CD4-positive, CD25-positive, alpha-beta regulatory T cell (primary cell): ENCODE measurements around the gene EIF4E1B. TPM values are rescaled to one million over a fixed set of nuclear protein-coding genes. Genes with fewer than 3 reads are reported as not detected.
"Not testable (repeated sequence)": the region's sequence is repeated elsewhere in the genome, so short reads cannot be mapped to it uniquely, and the experiment has no call there.

Experiments
- ATAC-seq, 2 donors: fragments of 150-1000 bp; cut with Tn5 transposase; one replicate each; pipeline ENCODE4 v1.10.0; 2021; ENCODE audit warnings: low read depth in 2 of 2, moderate number of reproducible peaks in 2 of 2, moderate library complexity in 1 of 2
- DNase-seq, 3 donors: peaks; one replicate each; pipeline versions ENCODE4 v3.0.0 to v3.0.0-alpha.2; 2012 to 2022; ENCODE audit warnings: mixed read lengths in 1 of 3
- H3K27ac ChIP-seq: one replicate; pipeline ENCODE4 v1.7.0; 2013; ENCODE audit warnings: mild to moderate bottlenecking, low read length; ENCODE audit not compliant: insufficient read depth, poor library complexity, severe bottlenecking
- H3K27me3 ChIP-seq: one replicate; pipeline ENCODE4 v1.7.0; 2013; ENCODE audit warnings: low read length; ENCODE audit not compliant: control insufficient read depth, insufficient read depth
- H3K36me3 ChIP-seq: one replicate; pipeline ENCODE4 v1.7.0; 2013; ENCODE audit warnings: mild to moderate bottlenecking, low read length, moderate library complexity; ENCODE audit not compliant: control insufficient read depth, insufficient read depth
- H3K4me1 ChIP-seq: 2 replicates; pipeline ENCODE4 v1.7.0; 2013; ENCODE audit warnings: mild to moderate bottlenecking, low read length; ENCODE audit not compliant: insufficient read depth, control insufficient read depth, poor library complexity, severe bottlenecking
- H3K4me3 ChIP-seq: one replicate; pipeline ENCODE4 v1.7.0; 2013; ENCODE audit warnings: low read depth, mild to moderate bottlenecking, low read length, moderate library complexity
- H3K9me3 ChIP-seq, 2 experiments: 1 replicate in 1 of 2; 2 replicates in 1 of 2; pipeline ENCODE4 v1.7.0; 2013; ENCODE audit warnings: low read length in 2 of 2, mild to moderate bottlenecking in 1 of 2, moderate library complexity in 1 of 2; ENCODE audit not compliant: control insufficient read depth in 2 of 2
- H3K27ac Mint-ChIP-seq, 3 donors: one replicate each; pipeline ENCODE4 v1.8.0; 2020 to 2022; ENCODE audit warnings: mild to moderate bottlenecking in 3 of 3, mixed read lengths in 3 of 3, moderate library complexity in 2 of 3
- H3K27me3 Mint-ChIP-seq: one replicate; pipeline ENCODE4 v1.8.0; 2022; ENCODE audit warnings: mild to moderate bottlenecking, mixed read lengths
- H3K36me3 Mint-ChIP-seq: one replicate; pipeline ENCODE4 v1.8.0; 2020; ENCODE audit warnings: mixed read lengths
- H3K4me1 Mint-ChIP-seq, 4 donors: one replicate each; pipeline ENCODE4 v1.8.0; 2020 to 2022; ENCODE audit warnings: mixed read lengths in 4 of 4, mild to moderate bottlenecking in 1 of 4
- H3K4me3 Mint-ChIP-seq, 4 donors: one replicate each; pipeline ENCODE4 v1.8.0; 2020 to 2022; ENCODE audit warnings: mild to moderate bottlenecking in 4 of 4, mixed read lengths in 4 of 4, moderate library complexity in 3 of 4
- H3K9me3 Mint-ChIP-seq, 7 donors: one replicate each; pipeline ENCODE4 v1.8.0; 2020 to 2022; ENCODE audit warnings: mixed read lengths in 7 of 7, mild to moderate bottlenecking in 3 of 7, moderate library complexity in 2 of 7
- polyA plus RNA-seq, 4 donors: library from polyadenylated mRNA; unstranded; fragments of 300-500 nt; fragmentation: Illumina TruSeq; gene quantifications; one replicate each; pipeline ENCODE4 v1.2.3, GENCODE V29; 2021
- total RNA-seq: library from RNA; stranded (reverse); gene quantifications from one replicate; pipeline ENCODE4 v1.2.3, GENCODE V29; 2022

The EIF4E1B gene
- total and polyA plus RNA-seq, 5 donors from 2014 or later: not detected

- H3K27ac ChIP-seq, H3K36me3 Mint-ChIP-seq, DNase-seq, H3K4me3 Mint-ChIP-seq, ATAC-seq, H3K27me3 Mint-ChIP-seq, H3K4me3 ChIP-seq, H3K36me3 ChIP-seq, H3K4me1 ChIP-seq, H3K9me3 Mint-ChIP-seq, H3K9me3 ChIP-seq, H3K27ac Mint-ChIP-seq, H3K4me1 Mint-ChIP-seq, H3K27me3 ChIP-seq: not testable (repeated sequence)
Observed at GRCh38 chr5:176591667-176592066, 38.8 kb upstream of the EIF4E1B start.

GRCh38 chr5:176592573-176592972 lies 37.9 kb upstream of the EIF4E1B start:
- H3K4me3 Mint-ChIP-seq: no peak overlapping the region
- no peak overlapping the region for H3K27ac ChIP-seq
- H3K27me3 ChIP-seq: no peaks in the 10 kb centered on the region
- no peaks in the 10 kb centered on the region for H3K9me3 ChIP-seq
- H3K4me3 ChIP-seq: no peak overlapping the region
- no peaks in the 10 kb centered on the region for H3K27me3 Mint-ChIP-seq
- H3K9me3 Mint-ChIP-seq: peaks cover 0 to 3% (median 0%) of the 10 kb centered on the region in 7 donors
- H3K4me1 ChIP-seq: peaks cover 8% of the 10 kb centered on the region
- no peak for ATAC-seq
- no peaks in the 10 kb centered on the region for H3K36me3 Mint-ChIP-seq
- H3K27ac Mint-ChIP-seq: no peak overlapping the region
- DNase-seq: no peak
- no peaks in the 10 kb centered on the region for H3K36me3 ChIP-seq
- peaks cover 0 to 9% (median 2%) of the 10 kb centered on the region in 4 donors for H3K4me1 Mint-ChIP-seq

GRCh38 chr5:176593273-176593869 lies 37.1 kb upstream of the EIF4E1B start:
- H3K4me1 Mint-ChIP-seq: peaks cover 0 to 9% (median 2%) of the 10 kb centered on the region in 4 donors
- no peaks in the 10 kb centered on the region for H3K9me3 ChIP-seq
- no peaks in the 10 kb centered on the region for H3K36me3 Mint-ChIP-seq
- no peak overlapping the region for H3K27ac Mint-ChIP-seq
- DNase-seq (no peak), ATAC-seq (no peak)
- peaks cover 0 to 3% (median 0%) of the 10 kb centered on the region in 7 donors for H3K9me3 Mint-ChIP-seq
- no peaks in the 10 kb centered on the region for H3K27me3 ChIP-seq
- H3K4me1 ChIP-seq: peaks cover 8% of the 10 kb centered on the region
- H3K27ac ChIP-seq: no peak overlapping the region
- no peak overlapping the region for H3K4me3 ChIP-seq
- H3K36me3 ChIP-seq: no peaks in the 10 kb centered on the region
- H3K27me3 Mint-ChIP-seq: no peaks in the 10 kb centered on the region
- H3K4me3 Mint-ChIP-seq: peak overlapping the region in 1 of 4 donors; percentile 59

GRCh38 chr5:176594554-176594953 lies 35.9 kb upstream of the EIF4E1B start:
- Histone ChIP-seq H3K36me3 (no peaks in the 10 kb centered on the region), H3K27me3 (no peaks in the 10 kb centered on the region), H3K4me3 (no peak overlapping the region), H3K4me1 (peaks cover 8% of the 10 kb centered on the region), H3K9me3 (no peaks in the 10 kb centered on the region), H3K27ac (no peak overlapping the region)
- Mint-ChIP-seq H3K4me1 (peaks cover 0 to 9% (median 2%) of the 10 kb centered on the region in 4 donors), H3K27ac (peak overlapping the region in 1 of 3 donors; percentile 38), H3K4me3 (peak overlapping the region in 1 of 4 donors; percentile 77), H3K9me3 (peaks cover 0 to 1% (median 0%) of the 10 kb centered on the region in 7 donors), H3K27me3 (no peaks in the 10 kb centered on the region), H3K36me3 (no peaks in the 10 kb centered on the region)
- ATAC-seq (no peak), DNase-seq (no peak)

- Mint-ChIP-seq H3K27ac (no peak overlapping the region), H3K4me1 (peaks cover 0 to 9% (median 2%) of the 10 kb centered on the region in 4 donors), H3K4me3 (peak overlapping the region in 1 of 4 donors; percentile 47), H3K36me3 (no peaks in the 10 kb centered on the region), H3K9me3 (peaks cover 0 to 1% (median 0%) of the 10 kb centered on the region in 7 donors), H3K27me3 (no peaks in the 10 kb centered on the region)
- H3K9me3 ChIP-seq: no peaks in the 10 kb centered on the region
- no peaks in the 10 kb centered on the region for H3K36me3 ChIP-seq
- no peak overlapping the region for H3K27ac ChIP-seq
- no peak overlapping the region for H3K4me3 ChIP-seq
- no peaks in the 10 kb centered on the region for H3K27me3 ChIP-seq
- DNase-seq (no peak), ATAC-seq (no peak)
- H3K4me1 ChIP-seq: peaks cover 8% of the 10 kb centered on the region
Observed at GRCh38 chr5:176595386-176595943, 35.0 kb upstream of the EIF4E1B start.

GRCh38 chr5:176596069-176596644 lies 34.3 kb upstream of the EIF4E1B start:
- Mint-ChIP-seq H3K27me3 (no peaks in the 10 kb centered on the region), H3K27ac (peak overlapping the region; percentile 47 to 75 (median 56)), H3K4me3 (peak overlapping the region in 3 of 4 donors; percentile 45 to 85 (median 82)), H3K36me3 (no peaks in the 10 kb centered on the region), H3K4me1 (peaks cover 0 to 9% (median 2%) of the 10 kb centered on the region in 4 donors), H3K9me3 (peaks cover 0 to 1% (median 0%) of the 10 kb centered on the region in 7 donors)
- no peaks in the 10 kb centered on the region for H3K9me3 ChIP-seq
- ATAC-seq: no peak
- no peaks in the 10 kb centered on the region for H3K27me3 ChIP-seq
- no peak overlapping the region for H3K27ac ChIP-seq
- DNase-seq: no peak
- H3K36me3 ChIP-seq: no peaks in the 10 kb centered on the region
- peaks cover 8% of the 10 kb centered on the region for H3K4me1 ChIP-seq
- no peak overlapping the region for H3K4me3 ChIP-seq

- Mint-ChIP-seq H3K4me1 (peaks cover 0 to 9% (median 2%) of the 10 kb centered on the region in 4 donors), H3K9me3 (peaks cover 0 to 1% (median 0%) of the 10 kb centered on the region in 7 donors), H3K4me3 (peak overlapping the region; percentile 13 to 85 (median 64)), H3K27me3 (no peaks in the 10 kb centered on the region), H3K36me3 (no peaks in the 10 kb centered on the region), H3K27ac (peak overlapping the region; percentile 47 to 75 (median 56))
- Histone ChIP-seq H3K4me3 (no peak overlapping the region), H3K27me3 (no peaks in the 10 kb centered on the region), H3K27ac (no peak overlapping the region), H3K36me3 (no peaks in the 10 kb centered on the region), H3K9me3 (no peaks in the 10 kb centered on the region), H3K4me1 (peaks cover 8% of the 10 kb centered on the region)
- ATAC-seq: peak; percentile 83 to 85
- peak; percentile 60 to 77 (median 69) for DNase-seq
Observed at GRCh38 chr5:176596689-176597416, 33.6 kb upstream of the EIF4E1B start.
